GM12891 (cell line): ENCODE results near the gene TRIM10.

ENCODE experiments used
- PAX5 ChIP-seq: IDR thresholded peaks from 2 replicates; pipeline ENCODE4 v1.6.1; 2011; ENCODE audit warnings: low read length, moderate library complexity, mild to moderate bottlenecking; ENCODE audit not compliant: insufficient read depth, severe bottlenecking
- POLR2A ChIP-seq: IDR thresholded peaks from 2 replicates; pipeline ENCODE4 v1.6.1; 2011; ENCODE audit warnings: low read depth, low read length, control low read depth
- POLR2AphosphoS5 ChIP-seq: IDR thresholded peaks from 2 replicates; pipeline ENCODE4 v1.6.1; 2011; ENCODE audit warnings: low read depth, low read length, control low read depth
- POU2F2 ChIP-seq: IDR thresholded peaks from 2 replicates; pipeline ENCODE4 v1.6.1; 2011; ENCODE audit warnings: low read depth, mild to moderate bottlenecking, control low read depth, low read length, moderate library complexity
- SPI1 ChIP-seq: IDR thresholded peaks from 2 replicates; pipeline ENCODE4 v1.6.1; 2011; ENCODE audit warnings: low read depth, low read length, control low read depth
- TAF1 ChIP-seq: IDR thresholded peaks from 2 replicates; pipeline ENCODE4 v1.6.1; 2011; ENCODE audit warnings: low read depth, low read length, control low read depth

DNA sequence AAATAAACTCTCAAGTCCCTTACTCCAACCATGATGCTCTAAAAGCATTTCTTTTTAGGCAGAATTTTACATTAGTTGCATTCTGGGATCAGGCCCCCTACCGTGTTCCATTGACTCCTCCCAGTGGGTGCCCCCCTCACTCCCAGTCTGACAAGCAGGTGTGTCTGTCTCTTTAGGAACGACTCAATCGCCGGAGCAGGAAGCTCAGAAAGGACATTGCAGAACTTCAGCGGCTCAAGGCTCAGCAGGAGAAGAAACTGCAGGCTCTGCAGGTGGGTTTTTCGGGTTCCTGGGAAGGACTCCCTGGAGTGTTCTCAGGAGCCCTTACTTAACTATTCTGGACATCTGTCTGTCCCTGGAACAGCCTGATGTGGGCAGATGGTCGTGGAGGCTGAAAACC, 15.2 kb downstream of the TRIM10 start:
- TF ChIP-seq POLR2A (no peak), POLR2AphosphoS5 (no peak), PAX5 (no peak), SPI1 (no peak), TAF1 (no peak), POU2F2 (no peak)
